ENCODE measurements around the gene LRP10.

GRCh38 chr14:22866874-22867273 lies 4.7 kb upstream of the LRP10 start:
- TF ChIP-seq, protein P1, sequence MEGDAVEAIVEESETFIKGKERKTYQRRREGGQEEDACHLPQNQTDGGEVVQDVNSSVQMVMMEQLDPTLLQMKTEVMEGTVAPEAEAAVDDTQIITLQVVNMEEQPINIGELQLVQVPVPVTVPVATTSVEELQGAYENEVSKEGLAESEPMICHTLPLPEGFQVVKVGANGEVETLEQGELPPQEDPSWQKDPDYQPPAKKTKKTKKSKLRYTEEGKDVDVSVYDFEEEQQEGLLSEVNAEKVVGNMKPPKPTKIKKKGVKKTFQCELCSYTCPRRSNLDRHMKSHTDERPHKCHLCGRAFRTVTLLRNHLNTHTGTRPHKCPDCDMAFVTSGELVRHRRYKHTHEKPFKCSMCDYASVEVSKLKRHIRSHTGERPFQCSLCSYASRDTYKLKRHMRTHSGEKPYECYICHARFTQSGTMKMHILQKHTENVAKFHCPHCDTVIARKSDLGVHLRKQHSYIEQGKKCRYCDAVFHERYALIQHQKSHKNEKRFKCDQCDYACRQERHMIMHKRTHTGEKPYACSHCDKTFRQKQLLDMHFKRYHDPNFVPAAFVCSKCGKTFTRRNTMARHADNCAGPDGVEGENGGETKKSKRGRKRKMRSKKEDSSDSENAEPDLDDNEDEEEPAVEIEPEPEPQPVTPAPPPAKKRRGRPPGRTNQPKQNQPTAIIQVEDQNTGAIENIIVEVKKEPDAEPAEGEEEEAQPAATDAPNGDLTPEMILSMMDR (IDR thresholded peaks at IDR 0.05; ENCODE audit: poor library complexity, severe bottlenecking): no peak
- TF ChIP-seq EP300 (conservative IDR thresholded peaks at IDR 0.05; ENCODE audit: poor library complexity, severe bottlenecking) (no peak), EZH2 (IDR thresholded peaks at IDR 0.05; ENCODE audit: borderline replicate concordance, insufficient read depth, low read length, poor library complexity, severe bottlenecking) (no peak), REST (IDR thresholded peaks at IDR 0.05; ENCODE audit: borderline replicate concordance) (no peak), TAF1 (IDR thresholded peaks at IDR 0.05; ENCODE audit: low read depth) (no peak)

Data from neural cell (in vitro differentiated cells).